ENCODE data around the gene BDH1. TPM values are rescaled to one million over a fixed set of nuclear protein-coding genes. Genes with fewer than 3 reads are reported as not detected.

The BDH1 gene
- total and polyA plus RNA-seq, 2 of the 13 experiments (the other 11 are each of a cell fraction or from before 2014, with no cell fraction given) = 21.2 to 71.9 TPM

DNA sequence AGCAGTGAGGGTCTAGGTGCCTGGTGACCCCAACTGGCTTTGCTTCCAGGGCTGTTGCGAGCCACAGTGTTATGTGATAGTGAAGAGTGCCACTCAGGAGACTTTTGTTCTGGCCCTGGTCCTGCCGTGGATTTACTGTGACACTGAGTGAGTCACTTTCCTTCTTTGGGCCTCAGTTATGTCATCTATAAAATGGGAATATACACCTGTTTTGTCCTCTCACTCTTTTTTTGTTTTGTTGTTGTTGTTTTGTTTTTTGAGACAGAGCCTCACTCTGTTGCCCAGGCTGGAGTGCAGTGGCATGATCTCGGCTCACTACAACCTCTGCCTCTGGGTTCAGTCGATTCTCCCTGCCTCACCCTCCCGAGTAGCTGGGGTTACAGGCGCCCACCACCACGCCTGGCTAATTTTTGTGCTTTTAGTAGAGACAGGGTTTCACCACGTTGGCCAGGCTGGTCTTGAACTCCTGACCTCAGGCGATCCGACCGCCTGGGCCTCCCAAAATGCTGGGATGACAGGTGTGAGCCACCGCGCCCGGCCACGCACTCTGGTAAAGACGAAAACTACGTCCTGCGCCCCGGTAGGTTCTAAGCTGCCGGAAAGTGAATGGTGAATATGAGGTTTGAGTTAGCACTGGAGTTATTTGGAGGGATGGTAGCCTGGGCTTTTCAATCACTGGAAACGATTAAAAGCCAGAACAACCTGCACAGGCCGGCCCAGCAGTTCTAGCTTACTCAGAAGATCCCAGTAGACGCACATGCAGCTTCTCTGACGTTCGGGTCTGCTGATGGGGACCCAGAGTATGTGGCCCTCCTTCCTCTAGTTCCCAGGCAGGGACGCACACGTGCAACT is 46.6 kb downstream of the BDH1 start (continued):
- TF ChIP-seq TRAFD1 (CRISPR knock-in tag; IDR thresholded peaks at IDR 0.05; ENCODE audit: borderline replicate concordance) (no peak), ZNF232 (CRISPR knock-in tag; IDR thresholded peaks at IDR 0.05; ENCODE audit: borderline replicate concordance) (0 out of 2 replicates have a peak, but pooled peaks have one; percentile 3), ZNF354B (CRISPR knock-in tag; IDR thresholded peaks at IDR 0.05) (no peak), ZNF550 (CRISPR knock-in tag; IDR thresholded peaks at IDR 0.05; ENCODE audit: borderline replicate concordance) (no peak), MAFF (IDR thresholded peaks at IDR 0.05; ENCODE audit: low read depth, low read length) (no peak), SNAPC2 (CRISPR knock-in tag; IDR thresholded peaks at IDR 0.05) (no peak), SCMH1 (CRISPR knock-in tag; IDR thresholded peaks at IDR 0.05; ENCODE audit: borderline replicate concordance) (no peak), CCDC6 (CRISPR knock-in tag; IDR thresholded peaks at IDR 0.05) (0 out of 2 replicates have a peak, but pooled peaks have one; percentile 12), ZNF629 (CRISPR knock-in tag; conservative IDR thresholded peaks at IDR 0.05) (peak; percentile 91), GTF3A (CRISPR knock-in tag; conservative IDR thresholded peaks at IDR 0.05) (no peak), SRSF4 (IDR thresholded peaks at IDR 0.05; ENCODE audit: low read depth, low read length, poor library complexity, severe bottlenecking) (no peak), KLF6 (CRISPR knock-in tag; IDR thresholded peaks at IDR 0.05) (no peak), ZMYM4 (CRISPR knock-in tag; IDR thresholded peaks at IDR 0.05) (no peak), ZNF577 (CRISPR knock-in tag; IDR thresholded peaks at IDR 0.05; ENCODE audit: borderline replicate concordance, low read depth) (no peak), ZNF383 (CRISPR knock-in tag; IDR thresholded peaks at IDR 0.05; ENCODE audit: borderline replicate concordance) (no peak), MAX (IDR thresholded peaks at IDR 0.05) (0 out of 2 replicates have a peak, but pooled peaks have one; percentile 2)
- TF ChIP-seq, protein P1, sequence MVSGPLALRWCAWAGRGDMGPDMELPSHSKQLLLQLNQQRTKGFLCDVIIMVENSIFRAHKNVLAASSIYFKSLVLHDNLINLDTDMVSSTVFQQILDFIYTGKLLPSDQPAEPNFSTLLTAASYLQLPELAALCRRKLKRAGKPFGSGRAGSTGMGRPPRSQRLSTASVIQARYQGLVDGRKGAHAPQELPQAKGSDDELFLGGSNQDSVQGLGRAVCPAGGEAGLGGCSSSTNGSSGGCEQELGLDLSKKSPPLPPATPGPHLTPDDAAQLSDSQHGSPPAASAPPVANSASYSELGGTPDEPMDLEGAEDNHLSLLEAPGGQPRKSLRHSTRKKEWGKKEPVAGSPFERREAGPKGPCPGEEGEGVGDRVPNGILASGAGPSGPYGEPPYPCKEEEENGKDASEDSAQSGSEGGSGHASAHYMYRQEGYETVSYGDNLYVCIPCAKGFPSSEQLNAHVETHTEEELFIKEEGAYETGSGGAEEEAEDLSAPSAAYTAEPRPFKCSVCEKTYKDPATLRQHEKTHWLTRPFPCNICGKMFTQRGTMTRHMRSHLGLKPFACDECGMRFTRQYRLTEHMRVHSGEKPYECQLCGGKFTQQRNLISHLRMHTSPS (CRISPR knock-in tag; IDR thresholded peaks at IDR 0.05; ENCODE audit: low read depth) = no peak
- TF ChIP-seq, protein P2, sequence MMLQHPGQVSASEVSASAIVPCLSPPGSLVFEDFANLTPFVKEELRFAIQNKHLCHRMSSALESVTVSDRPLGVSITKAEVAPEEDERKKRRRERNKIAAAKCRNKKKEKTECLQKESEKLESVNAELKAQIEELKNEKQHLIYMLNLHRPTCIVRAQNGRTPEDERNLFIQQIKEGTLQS (CRISPR knock-in tag; IDR thresholded peaks at IDR 0.05) = no peak
- TF ChIP-seq, protein P3, sequence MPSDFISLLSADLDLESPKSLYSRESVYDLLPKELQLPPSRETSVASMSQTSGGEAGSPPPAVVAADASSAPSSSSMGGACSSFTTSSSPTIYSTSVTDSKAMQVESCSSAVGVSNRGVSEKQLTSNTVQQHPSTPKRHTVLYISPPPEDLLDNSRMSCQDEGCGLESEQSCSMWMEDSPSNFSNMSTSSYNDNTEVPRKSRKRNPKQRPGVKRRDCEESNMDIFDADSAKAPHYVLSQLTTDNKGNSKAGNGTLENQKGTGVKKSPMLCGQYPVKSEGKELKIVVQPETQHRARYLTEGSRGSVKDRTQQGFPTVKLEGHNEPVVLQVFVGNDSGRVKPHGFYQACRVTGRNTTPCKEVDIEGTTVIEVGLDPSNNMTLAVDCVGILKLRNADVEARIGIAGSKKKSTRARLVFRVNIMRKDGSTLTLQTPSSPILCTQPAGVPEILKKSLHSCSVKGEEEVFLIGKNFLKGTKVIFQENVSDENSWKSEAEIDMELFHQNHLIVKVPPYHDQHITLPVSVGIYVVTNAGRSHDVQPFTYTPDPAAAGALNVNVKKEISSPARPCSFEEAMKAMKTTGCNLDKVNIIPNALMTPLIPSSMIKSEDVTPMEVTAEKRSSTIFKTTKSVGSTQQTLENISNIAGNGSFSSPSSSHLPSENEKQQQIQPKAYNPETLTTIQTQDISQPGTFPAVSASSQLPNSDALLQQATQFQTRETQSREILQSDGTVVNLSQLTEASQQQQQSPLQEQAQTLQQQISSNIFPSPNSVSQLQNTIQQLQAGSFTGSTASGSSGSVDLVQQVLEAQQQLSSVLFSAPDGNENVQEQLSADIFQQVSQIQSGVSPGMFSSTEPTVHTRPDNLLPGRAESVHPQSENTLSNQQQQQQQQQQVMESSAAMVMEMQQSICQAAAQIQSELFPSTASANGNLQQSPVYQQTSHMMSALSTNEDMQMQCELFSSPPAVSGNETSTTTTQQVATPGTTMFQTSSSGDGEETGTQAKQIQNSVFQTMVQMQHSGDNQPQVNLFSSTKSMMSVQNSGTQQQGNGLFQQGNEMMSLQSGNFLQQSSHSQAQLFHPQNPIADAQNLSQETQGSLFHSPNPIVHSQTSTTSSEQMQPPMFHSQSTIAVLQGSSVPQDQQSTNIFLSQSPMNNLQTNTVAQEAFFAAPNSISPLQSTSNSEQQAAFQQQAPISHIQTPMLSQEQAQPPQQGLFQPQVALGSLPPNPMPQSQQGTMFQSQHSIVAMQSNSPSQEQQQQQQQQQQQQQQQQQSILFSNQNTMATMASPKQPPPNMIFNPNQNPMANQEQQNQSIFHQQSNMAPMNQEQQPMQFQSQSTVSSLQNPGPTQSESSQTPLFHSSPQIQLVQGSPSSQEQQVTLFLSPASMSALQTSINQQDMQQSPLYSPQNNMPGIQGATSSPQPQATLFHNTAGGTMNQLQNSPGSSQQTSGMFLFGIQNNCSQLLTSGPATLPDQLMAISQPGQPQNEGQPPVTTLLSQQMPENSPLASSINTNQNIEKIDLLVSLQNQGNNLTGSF (CRISPR knock-in tag; IDR thresholded peaks at IDR 0.05) = no peak
